Smooth muscle cell (in vitro differentiated cells): ENCODE data around the gene NAXE. TPM values are rescaled to one million over a fixed set of nuclear protein-coding genes. Genes with fewer than 3 reads are reported as not detected.
"Not testable (repeated sequence)": the region's sequence is repeated elsewhere in the genome, so short reads cannot be mapped to it uniquely, and the experiment has no call there.

Experiments
- DNase-seq: peaks from one replicate; lab custom pipeline; 2025; ENCODE audit not compliant: unreplicated experiment; lab: John Stamatoyannopoulos, UW
- H2AFZ ChIP-seq: fragments of 200-600 bp; sonication (generic); 2 replicates; pipeline ENCODE4 v1.6.0; 2016; ENCODE audit warnings: antibody characterized with exemption, low read depth, mild to moderate bottlenecking
- H3F3A ChIP-seq: fragments of 200-600 bp; sonication (generic); 2 replicates; pipeline ENCODE4 v1.6.0; 2017; ENCODE audit warnings: antibody characterized with exemption, low read depth
- H3K27ac ChIP-seq: fragments of 200-600 bp; sonication (generic); 2 replicates; pipeline ENCODE4 v1.5.1; 2016; ENCODE audit warnings: low read depth, mild to moderate bottlenecking
- H3K27me3 ChIP-seq: fragments of 200-600 bp; sonication (generic); 2 replicates; pipeline ENCODE4 v1.6.1; 2016; ENCODE audit warnings: low read depth, mild to moderate bottlenecking
- H3K36me3 ChIP-seq: fragments of 200-600 bp; sonication (generic); 2 replicates; pipeline ENCODE4 v1.5.1; 2016; ENCODE audit warnings: low read depth
- H3K4me1 ChIP-seq: fragments of 200-600 bp; sonication (generic); 2 replicates; pipeline ENCODE4 v1.5.1; 2016; ENCODE audit warnings: low read depth
- H3K4me2 ChIP-seq: fragments of 200-600 bp; sonication (generic); 2 replicates; pipeline ENCODE4 v1.6.0; 2016; ENCODE audit warnings: mild to moderate bottlenecking
- H3K4me3 ChIP-seq: fragments of 200-600 bp; sonication (generic); 2 replicates; pipeline ENCODE4 v1.5.1; 2016; ENCODE audit warnings: mild to moderate bottlenecking
- H3K79me2 ChIP-seq: fragments of 200-600 bp; sonication (generic); 2 replicates; pipeline ENCODE4 v1.6.0; 2016; ENCODE audit warnings: low read depth, mild to moderate bottlenecking
- H3K9ac ChIP-seq: fragments of 200-600 bp; sonication (generic); 2 replicates; pipeline ENCODE4 v1.6.0; 2016; ENCODE audit warnings: low read depth
- H3K9me3 ChIP-seq: fragments of 200-600 bp; sonication (generic); replicated peaks from 2 replicates; pipeline ENCODE4 v1.5.1; 2016; ENCODE audit warnings: low read depth
- H4K20me1 ChIP-seq: fragments of 200-600 bp; sonication (generic); 2 replicates; pipeline ENCODE4 v1.6.0; 2016; ENCODE audit warnings: low read depth
- CTCF ChIP-seq: fragments of 200-600 bp; sonication (generic); IDR thresholded peaks from 2 replicates; pipeline ENCODE4 v1.5.1; 2017; ENCODE audit warnings: borderline replicate concordance, mild to moderate bottlenecking, antibody characterized with exemption; ENCODE audit not compliant: insufficient read depth, poor library complexity, severe bottlenecking
- WGBS: methylation state at CpG from one replicate; pipeline ENCODE4 v1.1.7; 2016; ENCODE audit warnings: low lambda C conversion rate; 5-methylcytosine and 5-hydroxymethylcytosine counted together
- polyA plus RNA-seq: library from polyadenylated mRNA; unstranded; fragments of >200 nt; fragmentation: Nextera tagmentation; extraction: Ambion mirVana; gene quantifications from 2 replicates; pipeline ENCODE4 v1.2.1, GENCODE V29; 2016
- total RNA-seq: library from RNA; depleted of rRNA; stranded (reverse); fragments of >200 nt; gene quantifications from 2 replicates; pipeline ENCODE4 v1.2.3, GENCODE V29; 2014

The NAXE gene
- total and polyA plus RNA-seq, 2 experiments from 2014 or later: 50.5 to 72.5 TPM

GRCh38 chr1:156629823-156630449 lies 38.4 kb downstream of the NAXE start:
- no peak overlapping the region for H3K9ac ChIP-seq
- H3K4me3 ChIP-seq: no peak overlapping the region
- no peaks in the 10 kb centered on the region for H3F3A ChIP-seq
- H3K9me3 ChIP-seq: no peaks in the 10 kb centered on the region
- no peak overlapping the region for H2AFZ ChIP-seq
- no peaks in the 10 kb centered on the region for H3K36me3 ChIP-seq
- no peak overlapping the region for H3K4me2 ChIP-seq
- H3K27me3 ChIP-seq: peaks cover 60% of the 10 kb centered on the region
- H4K20me1 ChIP-seq: no peaks in the 10 kb centered on the region
- no peak overlapping the region for H3K27ac ChIP-seq
- 89% methylated on average over 8 of the region's 8 CpGs for WGBS
- TF ChIP-seq CTCF: no peak
- no peak for DNase-seq
- peaks cover 7% of the 10 kb centered on the region for H3K4me1 ChIP-seq
- H3K79me2 ChIP-seq: no peaks in the 10 kb centered on the region

- H3K9ac ChIP-seq, DNase-seq, H3K4me1 ChIP-seq, H3K27ac ChIP-seq, H4K20me1 ChIP-seq, H3K36me3 ChIP-seq, H3K4me2 ChIP-seq, H3F3A ChIP-seq, H3K4me3 ChIP-seq, H3K9me3 ChIP-seq, H3K79me2 ChIP-seq, H2AFZ ChIP-seq: not testable (repeated sequence)
- peaks cover 60% of the 10 kb centered on the region for H3K27me3 ChIP-seq
- WGBS: 58% methylated on average over 9 of the region's 9 CpGs
Measured at GRCh38 chr1:156631152-156631551, 39.6 kb downstream of the NAXE start.

GRCh38 chr1:156632355-156632754 lies 40.8 kb downstream of the NAXE start:
- Histone ChIP-seq H3K9me3 (no peaks in the 10 kb centered on the region), H2AFZ (no peak overlapping the region), H3K27me3 (peaks cover 60% of the 10 kb centered on the region), H3K36me3 (no peaks in the 10 kb centered on the region), H3F3A (no peaks in the 10 kb centered on the region), H3K79me2 (no peaks in the 10 kb centered on the region), H3K4me3 (no peak overlapping the region), H3K4me1 (no peaks in the 10 kb centered on the region), H4K20me1 (no peaks in the 10 kb centered on the region), H3K4me2 (no peak overlapping the region), H3K27ac (no peak overlapping the region), H3K9ac (no peak overlapping the region)
- 70% methylated on average over 3 of the region's 3 CpGs for WGBS
- no peak for TF ChIP-seq CTCF
- no peak for DNase-seq

- Histone ChIP-seq H3K9me3 (no peaks in the 10 kb centered on the region), H2AFZ (no peak overlapping the region), H3K4me1 (peaks cover 14% of the 10 kb centered on the region), H3F3A (no peaks in the 10 kb centered on the region), H3K4me2 (no peak overlapping the region), H3K79me2 (no peaks in the 10 kb centered on the region), H3K27me3 (peaks cover 89% of the 10 kb centered on the region), H3K27ac (no peak overlapping the region), H3K4me3 (no peak overlapping the region), H3K36me3 (no peaks in the 10 kb centered on the region), H4K20me1 (peaks cover 12% of the 10 kb centered on the region), H3K9ac (no peak overlapping the region)
- TF ChIP-seq CTCF: no peak
- DNase-seq: no peak
- WGBS: 67% methylated on average over 8 of the region's 8 CpGs
Measured at GRCh38 chr1:156638189-156638985, 46.8 kb downstream of the NAXE start.
